HepG2 (cell line): Measurements from ENCODE around the gene RBM43.

Experiments used
- CBX1 ChIP-seq: IDR thresholded peaks from one replicate; pipeline ENCODE4 v1.6.1; 2016; ENCODE audit warnings: antibody characterized with exemption, low read depth
- EP300 ChIP-seq, 3 experiments: sonication (generic) in 1 of 3; formaldehyde crosslinking in 1 of 3; IDR thresholded peaks; 2 replicates each; pipeline versions ENCODE4 v1.5.1 to v1.6.1; 2011 to 2020; ENCODE audit warnings: low read depth in 2 of 3, low read length in 2 of 3, borderline replicate concordance in 1 of 3, improper control_type of control experiment in 1 of 3, mild to moderate bottlenecking in 1 of 3, missing genetic modification reagents in 1 of 3, moderate library complexity in 1 of 3
- FOSL1 ChIP-seq: sonication (generic); formaldehyde crosslinking; IDR thresholded peaks from 2 replicates; pipeline ENCODE4 v1.9.0; 2021; ENCODE audit warnings: missing genetic modification reagents, borderline replicate concordance
- HOXA9 ChIP-seq: sonication (generic); formaldehyde crosslinking; IDR thresholded peaks from 2 replicates; pipeline ENCODE4 v1.8.1; 2022; ENCODE audit warnings: missing genetic modification reagents, mild to moderate bottlenecking, moderate library complexity, borderline replicate concordance
- NR3C1 ChIP-seq: sonication (generic); formaldehyde crosslinking; IDR thresholded peaks from 2 replicates; pipeline ENCODE4 v1.4.0; 2020; ENCODE audit warnings: missing genetic modification reagents
- SMAD9 ChIP-seq: sonication (generic); formaldehyde crosslinking; IDR thresholded peaks from 2 replicates; pipeline ENCODE4 v1.5.1; 2020; ENCODE audit warnings: mild to moderate bottlenecking, missing genetic modification reagents
- TCF7L2 ChIP-seq: IDR thresholded peaks from 2 replicates; pipeline ENCODE4 v1.6.1; 2011; ENCODE audit warnings: mild to moderate bottlenecking, low read depth, low read length, moderate library complexity
- ZNF652 ChIP-seq: IDR thresholded peaks from 2 replicates; pipeline ENCODE4 v1.6.1; 2016; ENCODE audit warnings: low read depth, borderline replicate concordance
- ZNF7 ChIP-seq: IDR thresholded peaks from 2 replicates; pipeline ENCODE4 v1.6.1; 2016; ENCODE audit warnings: missing biosample characterization, missing genetic modification reagents
- ZSCAN12 ChIP-seq: sonication (generic); formaldehyde crosslinking; IDR thresholded peaks from 2 replicates; pipeline ENCODE4 v1.9.0; 2021; ENCODE audit warnings: mild to moderate bottlenecking, missing genetic modification reagents
- TF ChIP-seq, protein P1 (sequence below): sonication (generic); formaldehyde crosslinking; IDR thresholded peaks from 2 replicates; pipeline ENCODE4 v1.4.0; 2020; ENCODE audit warnings: missing genetic modification reagents

- TF ChIP-seq ZNF7 (CRISPR knock-in tag) (no peak), EP300 (IDR thresholded peaks at IDR 0.05; ENCODE audit: low read depth in 2 of 2, low read length in 2 of 2) (no peak), EP300 (CRISPR knock-in tag; IDR thresholded peaks at IDR 0.05; ENCODE audit: borderline replicate concordance) (no peak), FOSL1 (CRISPR knock-in tag) (no peak), CBX1 (no peak), HOXA9 (CRISPR knock-in tag) (no peak), SMAD9 (CRISPR knock-in tag) (no peak), ZNF652 (CRISPR knock-in tag) (no peak), NR3C1 (CRISPR knock-in tag) (no peak), ZSCAN12 (CRISPR knock-in tag) (no peak), TCF7L2 (no peak)
- TF ChIP-seq, protein P1, sequence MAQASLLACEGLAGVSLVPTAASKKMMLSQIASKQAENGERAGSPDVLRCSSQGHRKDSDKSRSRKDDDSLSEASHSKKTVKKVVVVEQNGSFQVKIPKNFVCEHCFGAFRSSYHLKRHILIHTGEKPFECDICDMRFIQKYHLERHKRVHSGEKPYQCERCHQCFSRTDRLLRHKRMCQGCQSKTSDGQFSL, result no peak
These were observed 6.4 kb upstream of the RBM43 start for GRCh38 chr2:151268085-151268484.
